GM12878 (cell line): ENCODE results near the gene VGF. TPM values are rescaled to one million over a fixed set of nuclear protein-coding genes. Genes with fewer than 3 reads are reported as not detected.

ENCODE experiments used
- ATAC-seq: fragments of 200-7000 bp; cut with Tn5 transposase; 3 replicates; pipeline ENCODE4 v1.9.1; 2020; ENCODE audit warnings: mild to moderate bottlenecking, moderate library complexity
- BruUV-seq: library from RNA; stranded (reverse); fragments of 400-500 nt; replicated peaks from 2 replicates; lab custom pipeline; 2021; lab: Mats Ljungman, UMichigan
- CTCF ChIA-PET: fragments of 300-600 bp; sonication (Branson Sonifier 250); formaldehyde crosslinking; extraction: SDS; loops from one replicate; lab custom pipeline; 2021; ENCODE audit warnings: inconsistent platforms; lab: Yijun Ruan, JAX
- POLR2A ChIA-PET: fragments of 350-600 bp; formaldehyde crosslinking; extraction: SDS; loops from one replicate; lab custom pipeline; 2021; ENCODE audit warnings: inconsistent platforms; lab: Charles Lee
- RAD21 ChIA-PET: fragments of 300-600 bp; sonication (Branson Sonifier 250); formaldehyde crosslinking; loops from one replicate; lab custom pipeline; 2023; ENCODE audit warnings: antibody characterized with exemption; ENCODE audit not compliant: unreplicated experiment; lab: Charles Lee
- SMC1A ChIA-PET: fragments of 300-600 bp; sonication (Branson Sonifier 250); formaldehyde crosslinking; loops from one replicate; lab custom pipeline; 2023; ENCODE audit not compliant: unreplicated experiment, uncharacterized antibody; lab: Charles Lee
- DNase-seq: peaks from one replicate; pipeline ENCODE4 v3.0.0-alpha.2; 2011; ENCODE audit warnings: low read depth, low spot score
- FAIRE-seq: peaks from 3 replicates; lab custom pipeline; 2011; peaks lifted over from hg19 to GRCh38; lab: Jason Lieb, UNC
- H2AFZ ChIP-seq: 2 replicates; pipeline ENCODE4 v1.6.0; 2011; ENCODE audit warnings: low read depth, low read length, control low read depth; ENCODE audit not compliant: control insufficient read depth
- H3K27ac ChIP-seq: 2 replicates; pipeline ENCODE4 v1.5.1; 2011; ENCODE audit warnings: control low read depth; ENCODE audit not compliant: control insufficient read depth, insufficient read depth
- H3K27me3 ChIP-seq, 2 experiments: replicated peaks in 1 of 2; 2 replicates each; pipeline versions ENCODE4 v1.6.0 to v1.6.1; 2011; ENCODE audit warnings: low read length in 1 of 2; ENCODE audit not compliant: control insufficient read depth in 2 of 2, insufficient read depth in 2 of 2
- H3K36me3 ChIP-seq, 2 experiments: 2 replicates each; pipeline ENCODE4 v1.5.1; 2011; ENCODE audit warnings: low read length in 1 of 2; ENCODE audit not compliant: control insufficient read depth in 2 of 2, insufficient read depth in 2 of 2
- H3K4me1 ChIP-seq: 2 replicates; pipeline ENCODE4 v1.6.1; 2011; ENCODE audit warnings: mild to moderate bottlenecking, low read length, moderate library complexity, mixed read lengths; ENCODE audit not compliant: control insufficient read depth, insufficient read depth
- H3K4me2 ChIP-seq: 2 replicates; pipeline ENCODE4 v1.6.0; 2011; ENCODE audit warnings: control low read depth; ENCODE audit not compliant: control insufficient read depth, insufficient read depth
- H3K4me3 ChIP-seq: fragments of 200-600 bp; sonication (generic); 2 replicates; pipeline ENCODE4 v1.5.1; 2016
- H3K79me2 ChIP-seq: 2 replicates; pipeline ENCODE4 v1.6.0; 2011; ENCODE audit warnings: low read length; ENCODE audit not compliant: control insufficient read depth, insufficient read depth
- H3K9ac ChIP-seq: 2 replicates; pipeline ENCODE4 v1.8.0; 2011; ENCODE audit warnings: low read length, control low read depth, mixed read lengths; ENCODE audit not compliant: control insufficient read depth, insufficient read depth
- H3K9me3 ChIP-seq: replicated peaks from 3 replicates; pipeline ENCODE4 v1.5.1; 2011; ENCODE audit warnings: mild to moderate bottlenecking, low read length; ENCODE audit not compliant: control insufficient read depth, insufficient read depth
- H4K20me1 ChIP-seq: 2 replicates; pipeline ENCODE4 v1.6.0; 2011; ENCODE audit not compliant: control insufficient read depth, insufficient read depth
- ATF3 ChIP-seq: IDR thresholded peaks from 2 replicates; pipeline ENCODE4 v1.6.1; 2011; ENCODE audit warnings: low read depth, mild to moderate bottlenecking, low read length, moderate library complexity, borderline replicate concordance; ENCODE audit errors: extremely low read depth
- CHD1 ChIP-seq: IDR thresholded peaks from 2 replicates; pipeline ENCODE4 v1.6.1; 2012; ENCODE audit warnings: low read depth, low read length, improper control_type of control experiment
- EGR1 ChIP-seq, 2 experiments: IDR thresholded peaks; 1 replicate in 1 of 2; 2 replicates in 1 of 2; pipeline ENCODE4 v1.6.1; 2011 to 2012; ENCODE audit warnings: low read depth in 2 of 2, low read length in 2 of 2, borderline replicate concordance in 1 of 2, mild to moderate bottlenecking in 1 of 2, moderate library complexity in 1 of 2
- ELK1 ChIP-seq: IDR thresholded peaks from 2 replicates; pipeline ENCODE4 v1.6.1; 2012; ENCODE audit warnings: low read depth, low read length, improper control_type of control experiment
- FOXM1 ChIP-seq: IDR thresholded peaks from 2 replicates; pipeline ENCODE4 v1.6.1; 2012; ENCODE audit warnings: low read depth, mild to moderate bottlenecking, inconsistent platforms, low read length, moderate library complexity
- HDAC2 ChIP-seq: fragments of 200-600 bp; sonication (generic); IDR thresholded peaks from 2 replicates; pipeline ENCODE4 v1.6.1; 2017
- IRF3 ChIP-seq: fragments of 450-650 bp; IDR thresholded peaks from 2 replicates; pipeline ENCODE4 v1.6.1; 2014; ENCODE audit warnings: mild to moderate bottlenecking
- NFYB ChIP-seq: IDR thresholded peaks from 2 replicates; pipeline ENCODE4 v1.6.1; 2011; ENCODE audit warnings: low read depth, mild to moderate bottlenecking, low read length, improper control_type of control experiment, moderate library complexity; ENCODE audit not compliant: insufficient read depth
- RAD51 ChIP-seq: fragments of 450-650 bp; IDR thresholded peaks from 2 replicates; pipeline ENCODE4 v1.6.1; 2016; ENCODE audit warnings: moderate library complexity, mild to moderate bottlenecking, inconsistent platforms
- YBX1 ChIP-seq: fragments of 450-650 bp; IDR thresholded peaks from 2 replicates; pipeline ENCODE4 v1.6.1; 2016; ENCODE audit warnings: antibody characterized with exemption
- ZBED1 ChIP-seq: IDR thresholded peaks from 2 replicates; pipeline ENCODE4 v1.6.1; 2016; ENCODE audit warnings: borderline replicate concordance
- WGBS: methylation state at CpG from one replicate; pipeline ENCODE4 v1.1.6; 2016; ENCODE audit warnings: low lambda C conversion rate; ENCODE audit not compliant: insufficient replicate concordance, insufficient coverage; ENCODE audit errors: missing lambda C conversion rate; 5-methylcytosine and 5-hydroxymethylcytosine counted together
- in situ Hi-C: fragments of 300-500 bp; cut with MboI; formaldehyde crosslinking; loops from 9 replicates; pipeline ENCODE4 v1.14.3; 2018; ENCODE audit warnings: mixed read lengths
- intact Hi-C: fragments of 100-400 bp; cut with micrococcal nuclease; formaldehyde crosslinking; loops from one replicate; pipeline ENCODE4 v1.14.2; 2022; ENCODE audit not compliant: unreplicated experiment
- polyA plus RNA-seq, 11 experiments: library from polyadenylated mRNA; depleted of rRNA in 4 of 11; unstranded in 6 of 11; stranded (reverse) in 5 of 11; fragments of >200 nt; fragmentation: Nextera tagmentation in 4 of 11; fragmentation: Illumina TruSeq in 1 of 11; extraction: Ambion mirVana in 4 of 11; extraction: Trizol in 1 of 11; gene quantifications; 1 replicate in 1 of 11; 2 replicates in 10 of 11; pipeline versions ENCODE4 v1.2.1 to v1.2.3, GENCODE V29; 2011 to 2016; ENCODE audit warnings: inconsistent platforms in 2 of 11, missing spikeins in 2 of 11, low read depth in 1 of 11
- total RNA-seq, 4 experiments: library from RNA; depleted of rRNA in 3 of 4; stranded (reverse); fragments of >200 nt in 3 of 4; fragmentation: Illumina TruSeq in 1 of 4; extraction: Trizol in 1 of 4; gene quantifications; 2 replicates each; pipeline versions ENCODE4 v1.2.1 to v1.2.3, GENCODE V29; 2013 to 2021

Gene VGF
- total and polyA plus RNA-seq, 10 of the 15 experiments (the other 5 are each of a cell fraction or from before 2014, with no cell fraction given) = 0.09 to 0.25 (median 0.17) TPM; not detected in 6

- no peaks in the 10 kb centered on the region for H4K20me1 ChIP-seq
- H2AFZ ChIP-seq = no peak overlapping the region
- no peaks in the 10 kb centered on the region for H3K79me2 ChIP-seq
- no peak for TF ChIP-seq ELK1
- no peak for TF ChIP-seq NFYB
- no peak for TF ChIP-seq YBX1
- TF ChIP-seq EGR1 (IDR thresholded peaks at IDR 0.05; ENCODE audit: borderline replicate concordance in 1 of 2, low read depth in 2 of 2, low read length in 2 of 2) = no peak
- POLR2A ChIA-PET = no interaction called here
- ATAC-seq = no peak
- CTCF ChIA-PET = interaction anchor here (1.4 to 8.3 kb wide), 3 partner anchors 25 to 86 kb away, joined by 3 to 248 read pairs (median 65); no protein-coding TSS in a partner anchor
- 58% methylated on average over 12 of the region's 17 CpGs for WGBS
- no peak overlapping the region for H3K27ac ChIP-seq
- no TSS peak for BruUV-seq
- H3K9ac ChIP-seq = no peak overlapping the region
- no peaks in the 10 kb centered on the region for H3K9me3 ChIP-seq
- in situ Hi-C loops = no loop called here
- intact Hi-C loops = no loop called here
- H3K36me3 ChIP-seq = no peaks in the 10 kb centered on the region
- SMC1A ChIA-PET = interaction anchor here (0.6 kb wide), 1 partner anchor 58 kb away, joined by 3 read pairs; no protein-coding TSS in a partner anchor
- peaks cover 0 to 5% of the 10 kb centered on the region in 2 experiments; a peak in 2 of 4 replicates for H3K27me3 ChIP-seq
- RAD21 ChIA-PET = interaction anchor here (6.0 kb wide), 1 partner anchor 53 kb away, joined by 134 read pairs; no protein-coding TSS in a partner anchor
- DNase-seq = no peak
- no peaks in the 10 kb centered on the region for H3K4me1 ChIP-seq
- H3K4me2 ChIP-seq = no peak overlapping the region
- FAIRE-seq = no peak
- no peak overlapping the region for H3K4me3 ChIP-seq
Observed at GRCh38 chr7:101195884-101196283, 30.5 kb upstream of the VGF start.

DNA sequence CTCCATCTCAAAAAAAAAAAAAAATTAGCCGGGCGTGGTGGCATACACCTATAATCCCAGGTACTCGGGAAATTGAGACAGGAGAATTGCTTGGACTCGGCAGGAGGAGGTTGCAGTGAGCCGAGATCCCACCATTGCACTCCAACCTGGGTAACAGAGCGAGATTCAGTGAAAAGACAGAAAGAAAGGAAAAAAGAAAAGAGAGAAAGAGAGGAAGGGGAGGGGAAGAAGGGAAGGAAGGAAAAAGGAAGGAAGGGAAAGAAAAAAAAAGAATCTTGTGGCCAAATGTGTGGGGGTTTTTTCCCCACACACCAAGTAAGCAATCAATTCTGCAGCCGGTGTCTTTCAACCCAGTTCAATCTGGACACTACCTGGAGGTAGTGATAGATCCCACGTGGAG lies 23.7 kb upstream of the VGF start:
- no peak overlapping the region for H3K4me2 ChIP-seq
- FAIRE-seq (no peak), DNase-seq (no peak), ATAC-seq (no peak)
- ChIA-PET CTCF (interaction anchor here (0.6 to 8.3 kb wide), 3 partner anchors 17 to 93 kb away, joined by 3 to 248 read pairs (median 3); no protein-coding TSS in a partner anchor), RAD21 (no interaction called here), SMC1A (no interaction called here), POLR2A (no interaction called here)
- no peaks in the 10 kb centered on the region for H3K9me3 ChIP-seq
- no peak overlapping the region for H2AFZ ChIP-seq
- BruUV-seq = no TSS peak
- H3K27ac ChIP-seq = no peak overlapping the region
- in situ Hi-C loops (no loop called here), intact Hi-C loops (no loop called here)
- 33% methylated on average over 6 of the region's 8 CpGs for WGBS
- H3K27me3 ChIP-seq = no peaks in the 10 kb centered on the region; a peak in 1 of 4 replicates
- no peaks in the 10 kb centered on the region for H3K36me3 ChIP-seq
- TF ChIP-seq ZBED1 (no peak), FOXM1 (no peak), IRF3 (no peak), RAD51 (no peak), ATF3 (no peak), CHD1 (no peak), HDAC2 (no peak)
- H4K20me1 ChIP-seq = no peaks in the 10 kb centered on the region
- no peak overlapping the region for H3K9ac ChIP-seq
- H3K79me2 ChIP-seq = no peaks in the 10 kb centered on the region
- H3K4me1 ChIP-seq = no peaks in the 10 kb centered on the region
- no peak overlapping the region for H3K4me3 ChIP-seq
